Stimulated activated CD4-positive, alpha-beta T cell treated with anti-CD3 and anti-CD28 coated beads, Interleukin-1b, Interleukin-23, amount 100 ng/mL, for 1 hour (primary cell): Measurements from ENCODE around the gene OR2H2.

ENCODE experiments used
- DNase-seq, 2 donors: peaks; one replicate each; pipeline ENCODE4 v3.0.0-alpha.2; 2020; ENCODE audit warnings: low read depth in 2 of 2

The OR2H2 gene

DNA sequence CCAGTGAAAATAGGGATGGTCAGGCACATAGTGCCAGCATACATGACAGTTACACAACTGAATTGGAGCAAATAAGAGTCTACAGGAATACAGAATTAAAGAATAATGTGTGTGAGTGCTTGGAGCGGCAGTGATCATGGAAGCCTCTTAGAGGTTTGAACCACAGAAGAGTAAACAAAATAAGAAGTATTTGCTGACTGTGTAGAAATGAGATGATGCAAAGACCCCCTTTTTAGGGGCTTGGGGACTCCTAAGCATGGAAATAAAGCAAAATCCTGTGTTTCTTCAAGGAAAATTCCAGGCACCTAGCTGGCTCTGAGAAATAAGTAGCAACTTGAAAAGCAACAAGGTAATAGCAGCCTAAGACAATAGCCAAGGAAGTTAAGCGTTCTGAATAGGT lies 6.8 kb downstream of the OR2H2 start:
- DNase-seq = no peak

GRCh38 chr6:29593199-29593855 lies 8.4 kb downstream of the OR2H2 start:
- no peak for DNase-seq

GRCh38 chr6:29596381-29596900 lies 11.5 kb downstream of the OR2H2 start:
- no peak for DNase-seq

DNA sequence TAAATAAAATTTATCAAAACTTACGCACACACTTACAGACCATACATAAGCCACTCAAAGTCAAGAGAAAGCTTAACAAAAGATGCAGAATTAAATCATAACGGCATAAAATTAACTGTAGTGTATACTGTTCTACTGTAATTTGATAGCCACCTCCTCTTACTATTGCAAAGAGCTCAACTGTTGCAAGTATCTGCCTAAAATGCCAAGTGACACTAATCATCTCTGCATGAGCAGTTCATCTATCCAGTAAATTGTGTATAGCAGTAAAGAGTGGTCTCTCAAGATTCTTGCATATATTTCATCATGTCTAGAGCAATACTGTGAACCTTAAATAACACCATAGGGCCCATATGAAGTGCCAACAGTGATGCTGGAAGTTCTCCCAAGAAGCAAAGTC lies 12.3 kb downstream of the OR2H2 start:
- no peak for DNase-seq

DNA sequence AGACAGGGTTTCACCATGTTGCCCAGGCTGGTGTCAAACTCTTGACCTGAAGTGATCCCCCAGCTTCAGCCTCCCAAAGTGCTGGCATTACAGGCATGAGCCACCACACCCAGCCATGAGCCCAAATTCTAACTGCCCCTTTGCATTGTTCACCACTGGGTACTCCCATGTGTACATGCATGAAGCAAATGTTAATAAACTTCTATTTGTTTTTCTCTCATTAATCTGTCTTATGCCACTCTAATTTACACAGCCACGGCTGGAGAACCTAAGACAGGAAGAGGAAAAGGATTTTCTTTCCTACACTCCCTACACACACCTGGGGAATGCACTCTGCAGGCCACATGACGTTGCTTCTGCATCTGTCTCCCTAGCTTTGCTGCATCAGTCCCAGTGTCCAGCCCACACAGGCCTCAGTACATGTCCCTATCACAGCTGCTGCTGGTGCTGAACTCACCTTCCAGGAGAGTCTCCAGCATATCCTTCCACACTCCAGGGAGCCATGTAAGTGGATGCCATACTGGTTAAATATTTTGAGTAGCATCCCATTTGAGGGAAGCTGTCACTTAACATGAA lies 13.3 kb downstream of the OR2H2 start:
- no peak for DNase-seq

GRCh38 chr6:29602564-29603361 lies 17.8 kb downstream of the OR2H2 start:
- no peak for DNase-seq

DNA sequence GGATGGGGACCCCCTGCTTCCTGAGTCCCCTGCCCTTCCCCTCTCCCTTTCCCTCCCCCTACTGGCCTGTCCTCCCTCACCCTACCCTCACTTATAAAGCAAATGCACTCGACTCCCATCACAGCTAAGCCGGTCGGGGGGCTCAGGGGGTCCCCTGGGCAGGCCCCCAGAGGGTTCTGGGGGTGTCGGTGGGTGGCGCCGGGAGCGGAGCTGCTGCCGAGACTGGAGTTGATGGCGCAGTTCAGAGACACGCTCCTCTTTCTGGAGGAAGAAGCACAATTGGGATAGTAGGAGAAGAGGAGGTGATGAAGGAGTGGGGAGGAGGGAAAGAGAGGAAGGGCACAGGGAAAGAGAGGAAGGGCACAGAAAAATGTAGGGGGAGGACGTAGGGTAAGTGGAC lies 18.5 kb downstream of the OR2H2 start:
- DNase-seq = no peak

- no peak for DNase-seq
Measured at GRCh38 chr6:29603930-29604329, 19.0 kb downstream of the OR2H2 start.

- DNase-seq = no peak
Measured at GRCh38 chr6:29608131-29608530, 23.2 kb downstream of the OR2H2 start.

- DNase-seq = no peak
Measured at GRCh38 chr6:29610540-29610939, 25.6 kb downstream of the OR2H2 start.

DNA sequence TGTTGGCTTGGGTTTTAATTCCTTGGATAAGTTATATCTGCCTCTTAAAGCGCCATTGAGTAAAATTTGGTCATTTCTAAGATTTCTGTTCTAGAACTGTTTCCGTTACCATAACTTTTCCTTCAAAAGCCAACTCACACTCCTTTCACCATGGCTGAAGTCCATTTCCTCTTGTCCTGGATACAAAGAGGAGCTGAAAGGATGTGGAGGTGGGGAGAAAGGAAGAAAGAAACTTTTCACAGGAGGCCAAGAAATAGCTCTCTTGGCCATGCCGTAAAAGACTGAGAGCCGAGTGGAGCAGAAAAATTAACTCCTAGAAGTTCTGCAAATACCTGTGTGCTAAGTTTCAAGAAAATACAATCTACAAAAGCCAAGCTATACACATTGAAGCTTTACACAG lies 26.5 kb downstream of the OR2H2 start:
- no peak for DNase-seq

- DNase-seq = no peak
Measured at GRCh38 chr6:29617782-29618554, 33.0 kb downstream of the OR2H2 start.

GRCh38 chr6:29619578-29620160 lies 34.7 kb downstream of the OR2H2 start:
- no peak for DNase-seq

DNA sequence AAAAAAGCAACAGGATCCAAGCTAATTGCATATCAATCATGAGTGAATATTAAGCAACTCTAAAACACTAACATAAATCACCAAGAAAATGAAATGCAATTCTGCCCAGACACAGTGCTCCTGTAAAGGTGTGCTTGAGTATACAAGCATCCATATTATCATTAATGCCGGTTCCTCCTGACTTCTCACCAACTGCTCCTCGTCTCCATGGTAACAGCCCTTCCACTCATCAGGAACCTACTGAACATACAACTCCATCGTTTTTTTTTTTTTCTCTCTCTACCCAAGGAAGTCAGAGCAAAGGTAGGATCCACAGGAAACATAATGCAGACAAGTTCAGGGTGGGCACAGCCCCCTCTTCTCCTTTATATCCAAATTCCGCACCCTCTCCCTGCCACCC lies 35.7 kb downstream of the OR2H2 start:
- no peak for DNase-seq

GRCh38 chr6:29624520-29624961 lies 39.6 kb downstream of the OR2H2 start:
- no peak for DNase-seq

DNA sequence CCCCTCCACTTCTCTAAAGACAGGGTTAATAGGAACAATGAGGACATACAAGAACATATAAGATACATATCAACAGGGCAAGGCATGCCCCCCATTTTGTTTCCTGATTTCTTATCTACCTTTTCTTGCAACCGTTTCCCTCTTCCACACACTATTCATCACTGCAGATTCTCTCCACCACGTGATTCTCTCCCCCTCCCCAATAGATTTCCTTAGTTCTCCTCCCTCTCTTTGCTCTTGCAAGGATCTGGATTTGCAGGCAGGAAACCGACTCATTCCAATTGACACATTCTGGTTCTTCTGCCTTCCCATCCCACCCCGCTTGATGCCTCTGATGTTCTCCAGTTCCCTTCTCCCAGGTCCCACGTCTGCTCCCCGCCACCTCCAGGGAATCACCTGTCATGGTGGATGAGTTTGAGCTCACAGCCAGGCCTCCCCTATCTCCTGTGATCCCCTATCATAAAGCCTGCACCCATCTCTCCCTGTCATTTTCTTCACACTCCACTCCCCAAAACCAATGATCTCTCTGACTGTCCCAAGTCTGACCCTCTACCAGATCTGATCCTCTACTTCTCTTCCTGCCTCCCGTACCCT lies 40.5 kb downstream of the OR2H2 start:
- no peak for DNase-seq

- DNase-seq = no peak
Measured at GRCh38 chr6:29626948-29627754, 42.2 kb downstream of the OR2H2 start.

DNA sequence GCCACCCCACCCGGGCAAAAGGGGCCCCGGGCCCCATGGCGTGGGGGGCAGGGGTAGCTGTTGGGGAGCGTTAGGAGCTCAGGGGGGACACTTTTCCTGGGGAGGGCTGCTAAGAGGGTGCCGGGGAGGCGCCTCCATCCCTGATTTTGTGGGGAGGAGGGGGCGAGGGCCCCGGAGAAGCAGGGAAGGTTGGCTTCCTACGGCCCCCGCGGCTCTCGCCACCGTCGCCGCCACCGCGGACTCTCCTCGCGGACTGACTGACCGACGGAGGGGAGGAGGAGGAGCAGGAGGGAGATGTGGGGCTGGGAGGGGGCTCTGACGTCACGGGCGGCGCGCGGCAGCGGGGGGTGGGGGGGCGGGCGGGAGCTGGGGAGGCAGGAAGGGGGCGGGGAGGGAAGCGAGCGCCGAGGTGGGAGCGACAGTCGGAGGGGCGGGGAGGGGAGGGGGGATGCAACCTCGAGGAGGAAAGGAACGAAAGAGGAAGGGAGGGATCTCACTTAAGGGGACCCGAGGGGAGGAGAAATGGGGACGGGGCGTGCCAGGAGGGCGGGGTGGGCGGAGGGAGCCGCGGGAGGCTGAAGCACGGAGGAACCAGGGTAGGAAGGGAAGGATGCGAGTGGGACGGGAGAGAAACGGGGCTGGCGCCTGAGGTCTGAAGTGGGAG lies 43.0 kb downstream of the OR2H2 start:
- DNase-seq = peak in 1 of 2 donors; percentile 29

GRCh38 chr6:29628419-29629281 lies 43.7 kb downstream of the OR2H2 start:
- DNase-seq = peak in 1 of 2 donors; percentile 34
